Colonic mucosa (tissue), 4 donors: Measurements from ENCODE around the gene ULBP1. TPM values are rescaled to one million over a fixed set of nuclear protein-coding genes. Genes with fewer than 3 reads are reported as not detected.

ENCODE experiments used
- DNase-seq: peaks from one replicate; pipeline ENCODE4 v3.0.0-alpha.2; 2020
- H3K27ac ChIP-seq: fragments of 200-600 bp; one replicate; pipeline ENCODE4 v1.8.0; 2021
- H3K27me3 ChIP-seq: fragments of 200-600 bp; one replicate; pipeline ENCODE4 v1.8.0; 2021
- H3K36me3 ChIP-seq: fragments of 200-600 bp; one replicate; pipeline ENCODE4 v1.8.0; 2021
- H3K4me1 ChIP-seq: fragments of 200-600 bp; one replicate; pipeline ENCODE4 v1.8.0; 2021; ENCODE audit warnings: mild to moderate bottlenecking
- H3K4me3 ChIP-seq: fragments of 200-600 bp; one replicate; pipeline ENCODE4 v1.8.0; 2021
- H3K9ac ChIP-seq, 2 donors: one replicate each; pipeline ENCODE4 v1.7.0; 2013; ENCODE audit warnings: control low read depth in 2 of 2, low read depth in 2 of 2, low read length in 2 of 2
- H3K9me3 ChIP-seq: fragments of 200-600 bp; one replicate; pipeline ENCODE4 v1.8.0; 2021
- intact Hi-C: fragments of 100-400 bp; cut with DNase I; formaldehyde crosslinking; loops from one replicate; pipeline ENCODE4 v1.14.1; 2022
- total RNA-seq, 2 donors: library from RNA; stranded (reverse); fragmentation: NEBNext Ultra II Directional in 1 of 2; extraction: Animal tissue kit (Norgen Biotek cat#: 25700) in 1 of 2; gene quantifications; one replicate each; pipeline ENCODE4 v1.2.1, GENCODE V29; 2021
- TF ChIP-seq, protein P1 (sequence below): fragments of 200-600 bp; IDR thresholded peaks from one replicate; pipeline ENCODE4 v1.8.0; 2022; ENCODE audit warnings: antibody characterized with exemption, mild to moderate bottlenecking
- donor health status: healthy.
- donor health status: DM: no; HTN: no; CAD: no.
- donor health status: DM: no; HTN: no; CAD: no.

The ULBP1 gene
- total RNA-seq, 2 donors from 2014 or later: not detected

- intact Hi-C loops: loop anchor here (5.0 kb wide), 1 partner anchor 207 kb away; no protein-coding TSS in a partner anchor
Observed at GRCh38 chr6:149929422-149929821, 34.3 kb upstream of the ULBP1 start.

DNA sequence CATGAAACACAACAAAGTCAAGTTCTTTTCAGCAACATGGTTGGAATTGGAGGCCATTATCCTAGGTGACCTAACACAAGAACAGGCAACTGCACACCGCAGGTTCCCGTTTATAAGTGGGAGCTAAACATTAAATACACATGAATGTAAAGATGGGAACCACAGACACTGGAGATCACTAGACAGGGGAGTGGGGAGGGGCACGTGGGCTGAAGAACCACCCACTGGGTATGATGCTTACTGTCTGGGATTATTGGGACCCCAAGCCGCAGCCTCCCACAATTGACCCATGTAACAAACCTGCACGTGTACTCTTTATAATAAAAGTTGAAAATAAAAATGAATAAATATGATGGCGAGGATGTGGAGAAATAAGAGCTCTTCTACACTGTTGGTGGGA, 32.2 kb upstream of the ULBP1 start:
- no peak overlapping the region for H3K27ac ChIP-seq
- H3K9ac ChIP-seq: no peak overlapping the region
- no peaks in the 10 kb centered on the region for H3K4me1 ChIP-seq
- H3K36me3 ChIP-seq: no peaks in the 10 kb centered on the region
- TF ChIP-seq, protein P1, sequence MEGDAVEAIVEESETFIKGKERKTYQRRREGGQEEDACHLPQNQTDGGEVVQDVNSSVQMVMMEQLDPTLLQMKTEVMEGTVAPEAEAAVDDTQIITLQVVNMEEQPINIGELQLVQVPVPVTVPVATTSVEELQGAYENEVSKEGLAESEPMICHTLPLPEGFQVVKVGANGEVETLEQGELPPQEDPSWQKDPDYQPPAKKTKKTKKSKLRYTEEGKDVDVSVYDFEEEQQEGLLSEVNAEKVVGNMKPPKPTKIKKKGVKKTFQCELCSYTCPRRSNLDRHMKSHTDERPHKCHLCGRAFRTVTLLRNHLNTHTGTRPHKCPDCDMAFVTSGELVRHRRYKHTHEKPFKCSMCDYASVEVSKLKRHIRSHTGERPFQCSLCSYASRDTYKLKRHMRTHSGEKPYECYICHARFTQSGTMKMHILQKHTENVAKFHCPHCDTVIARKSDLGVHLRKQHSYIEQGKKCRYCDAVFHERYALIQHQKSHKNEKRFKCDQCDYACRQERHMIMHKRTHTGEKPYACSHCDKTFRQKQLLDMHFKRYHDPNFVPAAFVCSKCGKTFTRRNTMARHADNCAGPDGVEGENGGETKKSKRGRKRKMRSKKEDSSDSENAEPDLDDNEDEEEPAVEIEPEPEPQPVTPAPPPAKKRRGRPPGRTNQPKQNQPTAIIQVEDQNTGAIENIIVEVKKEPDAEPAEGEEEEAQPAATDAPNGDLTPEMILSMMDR: no peak
- H3K27me3 ChIP-seq: peaks cover 12% of the 10 kb centered on the region
- no peak overlapping the region for H3K4me3 ChIP-seq
- no peaks in the 10 kb centered on the region for H3K9me3 ChIP-seq
- intact Hi-C loops: no loop called here
- no peak for DNase-seq

More at GRCh38 chr6:149929422-149929821, 34.3 kb upstream of the ULBP1 start:
- peaks cover 16% of the 10 kb centered on the region for H3K27me3 ChIP-seq
- TF ChIP-seq, protein P1: no peak
- H3K4me3 ChIP-seq: no peak overlapping the region
- no peaks in the 10 kb centered on the region for H3K4me1 ChIP-seq
- no peaks in the 10 kb centered on the region for H3K9me3 ChIP-seq
- H3K27ac ChIP-seq: no peak overlapping the region
- no peak for DNase-seq
- no peaks in the 10 kb centered on the region for H3K36me3 ChIP-seq
- no peak overlapping the region for H3K9ac ChIP-seq

DNA sequence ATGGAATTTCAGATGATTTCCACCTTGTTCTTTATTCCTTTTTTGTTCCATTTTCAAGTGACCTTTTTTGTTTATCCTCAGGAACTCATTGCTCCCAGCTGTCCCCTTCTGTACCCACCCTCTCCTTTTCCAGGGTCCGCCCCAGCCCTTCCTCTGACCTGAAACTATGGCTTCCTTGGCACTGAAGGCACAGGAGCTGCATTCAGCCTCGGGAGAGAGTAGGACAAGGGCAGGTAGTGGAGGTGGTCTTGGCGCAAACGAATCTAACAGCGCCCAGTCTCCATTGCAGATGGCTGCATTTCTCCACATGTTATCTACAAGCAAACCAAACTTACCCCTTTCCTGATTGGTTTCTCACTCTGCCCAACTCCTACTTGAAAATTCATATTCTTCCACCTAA, 30.7 kb upstream of the ULBP1 start:
- Histone ChIP-seq H3K4me1 (no peaks in the 10 kb centered on the region), H3K36me3 (no peaks in the 10 kb centered on the region), H3K9ac (no peak overlapping the region), H3K9me3 (no peaks in the 10 kb centered on the region), H3K27ac (no peak overlapping the region), H3K27me3 (peaks cover 20% of the 10 kb centered on the region), H3K4me3 (no peak overlapping the region)
- intact Hi-C loops: no loop called here
- TF ChIP-seq, protein P1: no peak
- no peak for DNase-seq

GRCh38 chr6:149933461-149933860, 30.3 kb upstream of the ULBP1 start:
- H3K27ac ChIP-seq: no peak overlapping the region
- TF ChIP-seq, protein P1: no peak
- H3K36me3 ChIP-seq: no peaks in the 10 kb centered on the region
- H3K4me1 ChIP-seq: peaks cover 4% of the 10 kb centered on the region
- no peak overlapping the region for H3K4me3 ChIP-seq
- intact Hi-C loops: no loop called here
- no peak for DNase-seq
- no peak overlapping the region for H3K9ac ChIP-seq
- H3K9me3 ChIP-seq: no peaks in the 10 kb centered on the region
- H3K27me3 ChIP-seq: peaks cover 24% of the 10 kb centered on the region

DNA sequence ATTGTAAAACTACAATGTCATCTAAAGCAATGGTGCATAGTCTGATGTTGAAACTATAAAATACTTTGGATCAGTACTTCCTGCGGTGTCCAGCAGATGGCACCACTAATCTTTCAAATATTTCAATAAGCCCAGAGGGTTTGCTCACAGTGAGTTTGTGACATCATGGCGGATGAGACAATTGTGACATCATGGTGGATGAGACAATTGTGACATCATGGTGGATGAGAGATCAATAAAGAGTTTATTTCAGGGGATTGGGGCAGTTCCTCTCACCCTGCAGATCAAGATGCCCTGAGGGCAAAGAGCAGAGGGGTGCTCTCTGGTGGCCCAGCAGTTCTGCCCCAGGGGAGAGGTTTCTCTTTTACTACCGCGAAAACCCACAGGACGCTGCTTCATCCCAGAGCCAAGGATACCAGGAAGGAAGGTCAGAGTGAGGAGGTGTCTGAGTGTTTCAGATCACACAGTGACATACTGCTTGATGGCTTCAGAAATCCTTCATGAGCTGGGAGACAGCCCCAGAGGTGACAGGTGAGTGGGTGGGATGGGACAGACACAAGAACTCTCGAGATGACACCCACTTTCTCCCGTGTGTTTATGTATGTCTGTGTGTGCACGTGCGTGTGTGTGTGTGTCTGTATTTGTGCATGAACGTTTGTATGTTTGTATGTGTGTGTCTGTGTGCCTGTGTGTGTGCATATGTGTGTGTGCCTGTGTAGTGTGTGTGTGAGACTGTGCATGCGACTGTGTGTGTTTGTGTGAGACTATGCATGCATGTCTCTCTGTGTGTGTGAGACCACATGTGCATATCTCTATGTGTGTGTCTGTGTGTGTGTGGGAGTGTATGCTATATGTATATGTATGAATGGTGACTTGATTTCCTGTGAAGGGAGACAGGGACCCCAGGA, 29.2 kb upstream of the ULBP1 start:
- H3K36me3 ChIP-seq: no peaks in the 10 kb centered on the region
- H3K27me3 ChIP-seq: peaks cover 30% of the 10 kb centered on the region
- peak; percentile 73 for DNase-seq
- H3K4me1 ChIP-seq: peaks cover 9% of the 10 kb centered on the region
- no peak overlapping the region for H3K27ac ChIP-seq
- intact Hi-C loops: loop anchor here (1.0 kb wide), 1 partner anchor 82 kb away; no protein-coding TSS in a partner anchor
- no peak overlapping the region for H3K4me3 ChIP-seq
- TF ChIP-seq, protein P1: peak; percentile 77
- H3K9me3 ChIP-seq: no peaks in the 10 kb centered on the region
- no peak overlapping the region for H3K9ac ChIP-seq
